ENCODE results near the gene TOP1. TPM values are rescaled to one million over a fixed set of nuclear protein-coding genes. Genes with fewer than 3 reads are reported as not detected.

Gene TOP1
- total RNA-seq, 1 experiment from 2014 or later = 125 TPM

DNA sequence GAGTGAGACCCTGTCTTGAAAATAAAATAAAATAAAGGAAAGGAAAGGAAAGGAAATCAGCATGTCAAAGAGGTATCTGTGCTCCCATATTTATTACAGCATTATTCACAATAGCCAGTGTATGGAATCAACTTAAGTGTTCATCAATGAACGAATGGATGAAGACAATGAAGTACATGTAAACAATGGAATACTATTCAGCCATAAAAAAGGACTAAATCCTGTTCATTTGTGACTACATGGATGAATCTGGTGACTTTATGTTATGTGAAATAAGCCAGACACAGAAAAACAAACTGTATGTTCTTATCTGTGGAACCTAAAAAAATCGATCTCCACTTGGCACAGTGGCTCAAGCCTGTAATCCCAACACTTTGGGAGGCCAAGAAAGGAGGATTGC lies 28.0 kb upstream of the TOP1 start:
- BruUV-seq (replicated peaks) = no TSS peak
- ChIA-PET CTCF (interaction anchor here (1.5 kb wide), 1 partner anchor 10 kb away, joined by 4 read pairs; no protein-coding TSS in a partner anchor), POLR2A (ENCODE audit: low non-redundant PET) (interaction anchor here (0.6 kb wide), 1 partner anchor 70 kb away, joined by 3 read pairs; no protein-coding TSS in a partner anchor)
- H3K27me3 ChIP-seq (replicated peaks; ENCODE audit: insufficient read depth, low read depth, low read length, poor library complexity) = no peaks in the 10 kb centered on the region
- no peak overlapping the region for H3K4me3 ChIP-seq (ENCODE audit: low read depth, low read length, poor library complexity, severe bottlenecking)
- no peaks in the 10 kb centered on the region for H3K9me3 ChIP-seq (ENCODE audit: low read depth, low read length, poor library complexity, severe bottlenecking)
- TF ChIP-seq CTCF (conservative IDR thresholded peaks at IDR 0.05; ENCODE audit: low read depth, low read length) (no peak), EZH2 (IDR thresholded peaks at IDR 0.05; ENCODE audit: borderline replicate concordance, low read depth, low read length, poor library complexity, severe bottlenecking) (no peak)
- H3K27ac ChIP-seq (ENCODE audit: low read depth, low read length, poor library complexity, severe bottlenecking) = no peak overlapping the region
- intact Hi-C loops (cut with micrococcal nuclease; ENCODE audit: unreplicated experiment) = no loop called here
- no peaks in the 10 kb centered on the region for H3K36me3 ChIP-seq (ENCODE audit: insufficient read depth, low read length, poor library complexity, severe bottlenecking)
- DNase-seq (ENCODE audit: low spot score) = no peak
- H3K4me1 ChIP-seq (ENCODE audit: insufficient read depth, low read length, poor library complexity, severe bottlenecking) = peaks cover 29% of the 10 kb centered on the region

- POLR2A ChIA-PET (ENCODE audit: low non-redundant PET) = interaction anchor here (0.7 kb wide), 1 partner anchor 28 kb away, joined by 4 read pairs; no protein-coding TSS in a partner anchor
- Histone ChIP-seq H3K27ac (ENCODE audit: low read depth, low read length, poor library complexity, severe bottlenecking) (no peak overlapping the region), H3K36me3 (ENCODE audit: insufficient read depth, low read length, poor library complexity, severe bottlenecking) (no peaks in the 10 kb centered on the region), H3K4me3 (ENCODE audit: low read depth, low read length, poor library complexity, severe bottlenecking) (no peak overlapping the region), H3K27me3 (replicated peaks; ENCODE audit: insufficient read depth, low read depth, low read length, poor library complexity) (no peaks in the 10 kb centered on the region), H3K9me3 (ENCODE audit: low read depth, low read length, poor library complexity, severe bottlenecking) (peaks cover 7% of the 10 kb centered on the region), H3K4me1 (ENCODE audit: insufficient read depth, low read length, poor library complexity, severe bottlenecking) (peaks cover 31% of the 10 kb centered on the region)
- intact Hi-C loops (cut with micrococcal nuclease; ENCODE audit: unreplicated experiment) = no loop called here
- no TSS peak for BruUV-seq (replicated peaks)
- no peak for DNase-seq (ENCODE audit: low spot score)
- CTCF ChIA-PET = interaction anchor here (0.6 kb wide), 1 partner anchor 133 kb away, joined by 3 read pairs; no protein-coding TSS in a partner anchor
- TF ChIP-seq EZH2 (IDR thresholded peaks at IDR 0.05; ENCODE audit: borderline replicate concordance, low read depth, low read length, poor library complexity, severe bottlenecking) = no peak
- TF ChIP-seq CTCF (conservative IDR thresholded peaks at IDR 0.05; ENCODE audit: low read depth, low read length) = no peak
These were observed 27.1 kb upstream of the TOP1 start for GRCh38 chr20:41001497-41001896.

DNA sequence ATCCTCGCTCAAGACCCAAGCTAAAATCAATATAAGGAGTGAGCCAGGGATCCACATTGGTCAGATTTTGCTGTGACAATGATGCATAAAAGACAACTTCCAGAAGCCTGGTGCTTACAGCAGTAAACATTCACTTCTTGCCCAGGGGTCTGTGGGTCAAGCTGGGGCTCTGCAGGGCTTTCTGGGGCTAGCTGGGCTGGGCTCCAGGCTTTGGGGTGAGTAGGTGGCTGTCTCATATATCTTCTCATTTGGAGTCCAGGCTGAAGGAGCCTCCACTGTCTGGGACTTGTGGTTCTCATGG lies 25.8 kb upstream of the TOP1 start:
- Histone ChIP-seq H3K36me3 (ENCODE audit: insufficient read depth, low read length, poor library complexity, severe bottlenecking) (no peaks in the 10 kb centered on the region), H3K27me3 (replicated peaks; ENCODE audit: insufficient read depth, low read depth, low read length, poor library complexity) (no peaks in the 10 kb centered on the region), H3K27ac (ENCODE audit: low read depth, low read length, poor library complexity, severe bottlenecking) (peak overlapping the region; percentile 88), H3K4me1 (ENCODE audit: insufficient read depth, low read length, poor library complexity, severe bottlenecking) (peaks cover 35% of the 10 kb centered on the region), H3K9me3 (ENCODE audit: low read depth, low read length, poor library complexity, severe bottlenecking) (peaks cover 11% of the 10 kb centered on the region), H3K4me3 (ENCODE audit: low read depth, low read length, poor library complexity, severe bottlenecking) (no peak overlapping the region)
- TF ChIP-seq CTCF (conservative IDR thresholded peaks at IDR 0.05; ENCODE audit: low read depth, low read length) (no peak), EZH2 (IDR thresholded peaks at IDR 0.05; ENCODE audit: borderline replicate concordance, low read depth, low read length, poor library complexity, severe bottlenecking) (no peak)
- DNase-seq (ENCODE audit: low spot score) = no peak
- CTCF ChIA-PET = no interaction called here
- BruUV-seq (replicated peaks) = no TSS peak
- intact Hi-C loops (cut with micrococcal nuclease; ENCODE audit: unreplicated experiment) = no loop called here
- POLR2A ChIA-PET (ENCODE audit: low non-redundant PET) = no interaction called here
